Measurements from ENCODE around the gene SHROOM2. TPM values are rescaled to one million over a fixed set of nuclear protein-coding genes. Genes with fewer than 3 reads are reported as not detected.

SHROOM2 gene
- total and polyA plus RNA-seq, 2 of the 4 experiments (the other 2 are of a cell fraction): 8.1 to 14.2 TPM

DNA sequence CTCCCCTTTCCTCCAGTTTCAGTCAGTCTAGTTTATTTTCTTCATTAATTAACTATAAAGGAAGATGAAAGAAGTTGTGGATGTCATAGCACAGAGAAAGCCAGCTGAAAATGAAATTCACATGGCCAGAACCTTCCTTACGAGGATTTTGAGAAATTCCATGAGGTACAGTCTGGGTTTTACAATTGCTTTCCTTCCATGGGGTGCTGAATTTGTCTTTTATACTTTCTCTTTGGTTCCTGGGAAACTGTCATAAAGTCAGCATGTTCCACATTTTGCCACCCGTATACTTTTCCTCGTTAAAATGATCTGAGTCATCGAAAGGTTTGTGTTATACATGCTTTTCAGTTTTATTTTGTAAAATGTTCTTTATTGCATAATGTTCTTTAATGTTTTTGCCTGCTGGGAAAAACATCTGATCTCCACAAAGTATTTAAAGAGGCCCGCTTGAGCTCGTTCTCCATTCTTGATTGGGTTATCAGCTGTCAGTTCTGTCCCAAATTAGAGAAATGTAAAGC, 102.8 kb downstream of the SHROOM2 start:
- WGBS, 2 experiments (ENCODE audit: extremely low coverage in 2 of 2, insufficient read length in 1 of 2): 95% methylated on average over 2 of the region's 6 CpGs; no CpG with 5 or more reads in 1 of the 2 experiments
- no peak for DNase-seq

More for the DNA sequence above, 102.8 kb downstream of the SHROOM2 start:
- no peaks in the 10 kb centered on the region for H3K79me1 ChIP-seq (ENCODE audit: low read depth in 1 of 2, low read length in 2 of 2)
- no peak for TF ChIP-seq MAZ (IDR thresholded peaks at IDR 0.05; ENCODE audit: borderline replicate concordance, low read depth, low read length)
- no peak for TF ChIP-seq NFE2L2 (IDR thresholded peaks at IDR 0.05; ENCODE audit: low read depth, low read length)
- no peak for TF ChIP-seq RFX5 (IDR thresholded peaks at IDR 0.05; ENCODE audit: low read depth, low read length)
- TF ChIP-seq CEBPB (IDR thresholded peaks at IDR 0.05; ENCODE audit: low read depth, low read length): no peak
- TF ChIP-seq, protein P1, sequence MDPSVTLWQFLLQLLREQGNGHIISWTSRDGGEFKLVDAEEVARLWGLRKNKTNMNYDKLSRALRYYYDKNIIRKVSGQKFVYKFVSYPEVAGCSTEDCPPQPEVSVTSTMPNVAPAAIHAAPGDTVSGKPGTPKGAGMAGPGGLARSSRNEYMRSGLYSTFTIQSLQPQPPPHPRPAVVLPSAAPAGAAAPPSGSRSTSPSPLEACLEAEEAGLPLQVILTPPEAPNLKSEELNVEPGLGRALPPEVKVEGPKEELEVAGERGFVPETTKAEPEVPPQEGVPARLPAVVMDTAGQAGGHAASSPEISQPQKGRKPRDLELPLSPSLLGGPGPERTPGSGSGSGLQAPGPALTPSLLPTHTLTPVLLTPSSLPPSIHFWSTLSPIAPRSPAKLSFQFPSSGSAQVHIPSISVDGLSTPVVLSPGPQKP (IDR thresholded peaks at IDR 0.05; ENCODE audit: borderline replicate concordance, low read depth, low read length): no peak
- TF ChIP-seq MXI1 (IDR thresholded peaks at IDR 0.05; ENCODE audit: borderline replicate concordance, low read depth, low read length): no peak
- TF ChIP-seq FOS (IDR thresholded peaks at IDR 0.05; ENCODE audit: low read depth, low read length): no peak
- TF ChIP-seq POLR2A (IDR thresholded peaks at IDR 0.05; ENCODE audit: low read depth, low read length): no peak
- TF ChIP-seq BHLHE40 (IDR thresholded peaks at IDR 0.05; ENCODE audit: low read depth, low read length): no peak
- no peak overlapping the region for H4K5ac ChIP-seq (ENCODE audit: low read depth, low read length)
- ChIA-PET CTCF (no interaction called here), POLR2A (ENCODE audit: unreplicated experiment) (no interaction called here)
- no peaks in the 10 kb centered on the region for H3K9me1 ChIP-seq (ENCODE audit: insufficient read depth, low read length)
- no peak overlapping the region for H3K4me3 ChIP-seq (ENCODE audit: insufficient read depth, low read depth, low read length)
- H2BK5ac ChIP-seq (ENCODE audit: low read depth, low read length, poor library complexity, severe bottlenecking): no peak overlapping the region
- H3K56ac ChIP-seq (ENCODE audit: extremely low read depth, insufficient read depth, low read length): no peak overlapping the region
- no peak overlapping the region for H4K8ac ChIP-seq (ENCODE audit: low read depth in 2 of 2, low read length in 2 of 2)
- no peaks in the 10 kb centered on the region for H4K20me1 ChIP-seq (ENCODE audit: insufficient read depth, low read length)
- no peak overlapping the region for H2BK120ac ChIP-seq (ENCODE audit: low read depth, low read length)
- no peak overlapping the region for H2AK9ac ChIP-seq (replicated peaks; ENCODE audit: low read depth, low read length, poor library complexity)
- H3K36me3 ChIP-seq (ENCODE audit: control insufficient read depth, insufficient read depth, low read length): no peaks in the 10 kb centered on the region
- intact Hi-C loops (cut with micrococcal nuclease) (no loop called here), dilution Hi-C loops (cut with HindIII; ENCODE audit: low sequenced_read_pairs, unreplicated experiment) (no loop called here), in situ Hi-C loops (cut with MboI; ENCODE audit: low sequenced_read_pairs) (loop anchor here (10.0 to 25.0 kb wide), 2 partner anchors 106 to 223 kb away; no protein-coding TSS in a partner anchor)
- H2AK5ac ChIP-seq (ENCODE audit: low read depth, low read length): no peak overlapping the region
- no peak overlapping the region for H3K14ac ChIP-seq (replicated peaks; ENCODE audit: low read depth, low read length)
- H2AFZ ChIP-seq (replicated peaks; ENCODE audit: low read length, poor library complexity): no peak overlapping the region
- no peaks in the 10 kb centered on the region for H3K9me3 ChIP-seq (ENCODE audit: control insufficient read depth, insufficient read depth, low read length)
- no TSS peak for BruUV-seq (replicated peaks)
- H2BK20ac ChIP-seq (ENCODE audit: low read depth, low read length): no peak overlapping the region
- no peak overlapping the region for H3K18ac ChIP-seq (ENCODE audit: low read depth, low read length)
- H3K27me3 ChIP-seq (ENCODE audit: control insufficient read depth, insufficient read depth, low read length): no peaks in the 10 kb centered on the region
- H3K23ac ChIP-seq (ENCODE audit: low read depth, low read length): no peak overlapping the region
- H3K4me1 ChIP-seq (ENCODE audit: control insufficient read depth, insufficient read depth, low read length): peaks cover 5% of the 10 kb centered on the region
- no peak overlapping the region for H3K4me2 ChIP-seq (ENCODE audit: low read depth, low read length)
- H2BK15ac ChIP-seq (ENCODE audit: low read depth, low read length): no peak overlapping the region
- ATAC-seq (ENCODE audit: low read depth): no peak
- H4K91ac ChIP-seq (ENCODE audit: insufficient read depth, low read depth, low read length): no peak overlapping the region
- H3K9ac ChIP-seq (ENCODE audit: low read depth, low read length): no peak overlapping the region
- no peak overlapping the region for H3K4ac ChIP-seq (ENCODE audit: low read depth, low read length)
- H3K27ac ChIP-seq (ENCODE audit: insufficient read depth, low read length): no peak overlapping the region
